NCI-H1930 (cell line): Measurements from ENCODE around the gene PLCD1.

Source experiments
- DNase-seq, 2 experiments: peaks; one replicate each; lab custom pipeline; 2025; lab: John Stamatoyannopoulos, UW

The PLCD1 gene

DNA sequence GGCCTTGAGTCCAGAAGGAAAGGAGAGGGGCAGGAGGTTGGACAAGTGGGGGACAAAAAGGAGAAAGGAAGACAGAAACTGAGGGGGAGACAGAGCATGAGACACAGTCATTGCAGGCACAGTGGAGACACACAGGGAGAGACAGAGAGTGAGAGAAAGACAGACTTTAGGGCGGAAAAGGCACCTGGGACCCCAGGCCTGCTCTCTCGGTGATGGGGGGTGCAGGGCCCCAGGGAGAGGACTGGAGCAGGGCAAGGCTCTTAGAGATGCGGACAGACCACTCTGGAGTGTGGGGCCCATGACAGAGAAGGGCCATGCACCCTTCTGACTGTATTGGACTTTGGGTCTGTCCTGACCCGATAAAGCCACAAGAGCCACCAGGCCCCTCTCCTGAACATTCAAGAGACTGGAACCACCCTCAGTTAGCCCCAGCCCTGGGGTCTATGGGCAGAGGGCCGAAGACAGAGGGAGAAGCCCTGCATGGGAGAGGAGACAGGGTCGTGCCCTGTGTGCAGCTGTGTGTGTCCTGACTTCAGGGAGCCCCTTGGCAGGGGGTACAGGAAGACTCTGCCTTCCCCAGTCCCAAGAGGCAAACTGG, 12.5 kb downstream of the PLCD1 start:
- no peak for DNase-seq

DNA sequence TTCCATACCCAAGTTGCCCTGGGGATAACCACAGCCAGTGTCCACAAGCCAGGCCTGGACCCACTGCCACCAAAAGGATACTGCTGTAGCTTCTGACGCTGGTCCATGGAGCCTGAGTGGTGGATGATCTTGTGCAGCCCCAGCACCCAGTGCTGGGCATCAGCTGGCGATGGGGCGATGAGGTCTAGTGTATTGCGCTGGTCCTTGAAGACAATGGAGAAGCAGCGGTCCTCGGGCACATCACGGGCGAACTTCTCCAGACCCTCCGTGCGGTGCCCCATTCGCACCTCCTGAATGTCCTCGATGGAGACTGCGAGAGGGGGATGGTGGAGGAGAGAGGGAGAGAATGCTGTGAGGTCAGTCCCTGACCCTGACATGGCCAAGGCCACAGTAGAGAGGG, 13.0 kb downstream of the PLCD1 start:
- no peak for DNase-seq

DNA sequence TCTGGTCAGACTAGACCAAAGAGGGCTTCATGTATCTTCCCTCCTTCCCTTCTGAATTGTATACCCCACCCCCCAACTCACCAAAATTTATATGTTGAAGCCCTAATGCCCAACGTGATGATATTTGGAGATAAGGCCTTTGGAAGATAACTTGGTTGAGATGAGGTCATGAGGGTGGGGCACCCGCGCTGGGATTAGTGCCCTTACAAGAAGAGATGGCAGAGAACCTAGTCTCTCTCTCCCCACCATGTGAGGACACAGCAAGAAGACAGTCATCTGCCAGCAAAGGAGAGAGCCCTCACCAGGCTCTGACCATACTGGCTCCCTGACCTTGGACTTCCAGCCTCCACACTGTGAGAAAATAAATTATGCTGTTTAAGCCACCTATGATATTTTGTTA, 13.5 kb downstream of the PLCD1 start:
- no peak for DNase-seq

DNA sequence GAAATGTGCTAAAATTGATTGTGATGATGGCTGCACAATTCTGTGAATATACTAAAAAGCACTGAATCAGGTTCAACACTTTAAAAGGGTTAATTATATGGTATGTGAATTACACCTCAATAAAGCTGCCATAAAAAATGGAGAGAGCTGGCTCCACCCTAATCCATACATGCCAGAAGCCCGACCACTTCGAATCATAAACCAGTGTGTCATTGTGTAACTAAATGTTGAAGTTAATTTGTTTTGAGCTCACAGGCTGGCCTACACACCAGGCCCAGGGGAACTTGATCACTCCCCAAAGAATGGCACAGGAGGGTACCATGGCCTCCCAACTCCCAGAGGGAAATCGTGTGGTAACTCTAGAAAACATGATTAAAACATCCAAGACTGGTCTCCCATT, 14.0 kb downstream of the PLCD1 start:
- DNase-seq = no peak

DNA sequence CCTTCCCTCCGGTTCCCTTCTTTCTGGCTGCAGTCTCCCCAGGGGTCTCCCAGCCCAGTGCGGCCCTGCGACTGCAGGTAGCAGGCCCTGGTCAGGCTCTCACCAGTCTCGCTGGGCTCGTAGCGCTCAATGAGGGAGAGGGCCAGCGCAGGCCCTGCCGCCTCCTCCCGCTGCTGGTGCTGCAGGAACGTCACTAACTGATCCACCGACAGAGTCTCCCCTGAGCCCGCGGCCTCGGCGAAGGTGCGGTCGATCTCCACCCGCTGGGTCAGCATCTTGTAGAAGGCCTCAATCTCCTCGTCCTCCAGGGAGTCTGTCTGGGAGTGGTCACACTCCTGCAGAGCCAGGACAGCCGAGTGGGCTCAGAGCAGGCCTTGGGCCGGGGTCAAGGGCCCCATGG, 18.3 kb downstream of the PLCD1 start:
- DNase-seq = no peak

DNA sequence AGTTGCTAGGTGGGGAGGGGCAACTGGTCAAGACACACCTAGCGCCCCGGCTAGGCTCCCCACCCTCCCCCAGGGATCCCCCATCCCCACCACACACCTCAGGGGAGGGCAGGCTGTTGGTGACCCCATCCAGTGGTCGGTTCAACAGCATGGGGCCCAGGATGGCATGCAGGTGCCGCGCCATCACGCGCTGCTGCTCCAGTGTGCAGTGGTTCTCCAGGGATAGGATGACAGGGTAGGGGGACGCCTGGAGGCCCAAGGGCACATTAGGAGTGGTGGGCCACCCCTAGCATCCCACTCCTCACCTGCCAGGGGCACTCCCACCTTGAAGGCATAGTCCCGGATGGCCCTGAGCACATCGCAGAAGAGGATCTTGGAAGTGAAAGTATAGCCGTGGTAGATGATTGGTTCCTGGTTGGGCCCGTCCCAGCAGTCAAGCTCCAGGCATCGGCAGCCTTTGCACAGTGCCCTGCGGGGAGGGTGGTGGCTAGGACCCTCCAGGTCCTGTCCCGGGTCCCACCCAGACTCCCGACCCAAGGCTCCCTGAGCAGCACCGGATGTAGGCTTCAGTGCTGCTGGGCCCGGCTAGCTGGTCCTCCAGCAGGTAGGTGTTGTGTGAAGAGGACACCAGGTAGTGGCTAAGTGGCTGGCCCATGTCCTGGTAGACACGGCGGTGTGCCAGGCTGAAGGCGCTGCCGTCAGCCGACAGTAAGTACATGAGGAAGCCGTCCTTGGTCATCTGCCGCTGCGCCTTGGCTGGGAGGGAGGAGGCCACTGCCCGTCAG, 19.4 kb downstream of the PLCD1 start:
- no peak for DNase-seq

DNA sequence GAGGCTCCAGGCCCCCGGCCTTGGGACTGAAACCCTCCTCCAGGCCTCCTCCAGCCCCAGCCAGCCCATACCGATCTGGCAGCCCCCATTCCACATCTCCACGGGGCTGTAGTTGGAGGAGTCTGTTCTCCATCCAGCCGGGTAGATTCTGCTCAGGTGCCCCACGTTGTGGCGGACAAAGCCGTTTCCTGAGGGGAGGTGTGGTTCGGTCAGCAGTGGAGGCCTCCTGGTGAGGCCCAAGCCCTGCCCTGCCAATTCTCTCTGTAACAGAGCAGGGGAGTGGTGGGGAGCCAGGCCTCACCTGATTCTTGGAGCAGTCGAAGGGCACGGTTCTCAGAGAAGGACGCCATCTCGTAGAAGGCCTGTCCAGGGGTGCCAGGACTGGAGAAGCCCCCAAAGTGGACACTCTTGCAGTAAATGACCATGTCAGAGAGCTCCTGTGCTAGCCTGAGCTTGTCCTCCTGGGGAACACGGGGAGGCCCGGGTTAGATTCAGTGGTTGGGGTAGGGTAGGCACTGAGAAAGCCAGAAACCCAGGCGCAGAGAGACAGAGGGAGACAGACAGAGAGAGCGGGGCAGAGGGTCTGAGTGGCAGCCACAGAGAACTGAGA, 20.4 kb downstream of the PLCD1 start:
- no peak for DNase-seq

DNA sequence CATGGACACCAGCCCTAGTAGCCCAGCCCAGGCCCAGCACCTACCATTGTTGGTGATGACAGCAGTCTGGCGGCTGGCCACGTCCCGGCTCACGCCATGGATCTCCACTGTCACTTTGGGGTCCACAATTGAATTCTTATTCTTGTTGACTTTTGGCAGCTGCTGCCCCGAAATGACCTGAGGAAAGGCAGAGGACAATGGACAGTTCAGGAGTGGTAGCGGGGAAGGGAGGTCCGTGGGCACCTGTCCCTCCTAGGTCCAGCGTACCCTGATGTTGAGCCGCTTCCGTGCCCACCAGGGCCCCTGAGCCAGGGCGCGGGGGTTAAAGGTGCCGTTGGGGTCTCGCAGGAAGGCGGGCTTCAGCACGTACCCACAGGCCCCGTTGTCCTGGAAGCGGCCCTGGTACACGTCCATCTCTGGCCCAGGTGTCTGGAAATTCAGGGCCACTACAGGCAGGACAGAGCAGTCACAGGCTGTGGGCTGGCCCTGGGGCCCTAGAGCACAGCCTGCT, 21.2 kb downstream of the PLCD1 start:
- DNase-seq = no peak

DNA sequence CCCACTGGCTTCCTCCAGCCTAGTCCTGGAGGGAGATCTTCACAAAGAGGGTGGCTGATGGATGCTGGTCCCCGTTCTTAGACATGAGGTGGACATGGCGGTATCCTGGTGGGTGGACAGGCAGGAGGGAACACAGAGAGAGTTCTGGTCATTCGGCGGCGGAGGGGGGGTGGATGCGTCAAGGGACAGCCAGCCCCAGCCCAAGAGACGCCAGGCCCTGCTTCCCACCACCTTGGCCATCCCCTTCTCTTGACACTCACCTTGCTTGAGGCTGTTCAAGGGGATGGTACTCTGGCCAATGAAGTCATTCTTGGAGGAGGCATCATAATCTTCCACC, 21.7 kb downstream of the PLCD1 start:
- no peak for DNase-seq

DNA sequence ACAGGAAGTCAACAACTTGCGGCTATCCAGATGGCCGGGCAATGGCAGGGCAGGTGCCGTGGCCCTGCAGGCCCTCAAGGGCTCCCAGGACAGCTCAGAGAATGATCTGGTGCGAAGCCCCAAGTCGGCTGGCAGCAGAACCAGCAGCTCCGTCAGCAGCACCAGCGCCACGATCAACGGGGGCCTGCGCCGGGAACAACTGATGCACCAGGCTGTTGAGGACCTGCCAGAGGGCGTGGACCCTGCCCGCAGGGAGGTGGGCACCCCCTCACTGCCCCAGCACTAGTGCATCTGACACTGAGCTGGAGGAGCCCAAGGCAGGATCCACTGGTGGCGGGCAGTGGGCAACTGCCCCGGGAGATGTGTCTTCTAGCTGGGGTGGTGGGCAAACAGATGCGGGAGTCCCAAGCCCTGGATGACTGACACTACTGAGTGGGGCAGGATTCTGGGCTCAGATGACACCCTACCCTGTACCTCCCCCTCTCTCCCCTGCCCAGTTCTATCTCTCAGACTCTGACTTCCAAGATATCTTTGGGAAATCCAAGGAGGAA, 22.9 kb downstream of the PLCD1 start:
- DNase-seq = no peak

DNA sequence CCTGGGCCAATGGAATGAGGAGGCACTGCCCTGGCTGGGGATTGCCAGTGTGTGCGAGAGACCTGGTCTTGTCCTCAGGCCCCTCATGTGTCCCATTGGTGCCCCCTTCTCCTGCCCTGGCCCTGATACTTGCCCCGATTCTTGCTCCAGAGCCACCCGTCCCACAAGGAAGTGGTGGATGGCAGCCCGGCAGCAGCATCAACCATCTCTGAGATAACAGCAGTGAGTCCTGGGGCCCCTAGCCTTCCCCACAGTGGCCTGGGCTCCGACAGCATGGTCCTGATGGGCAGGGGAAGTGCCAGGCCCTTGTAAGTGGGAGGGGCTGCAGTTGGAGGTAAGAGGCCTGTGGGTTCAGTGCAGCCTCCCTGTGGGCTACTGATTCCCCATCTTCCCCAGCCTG, 23.4 kb downstream of the PLCD1 start:
- DNase-seq = no peak

DNA sequence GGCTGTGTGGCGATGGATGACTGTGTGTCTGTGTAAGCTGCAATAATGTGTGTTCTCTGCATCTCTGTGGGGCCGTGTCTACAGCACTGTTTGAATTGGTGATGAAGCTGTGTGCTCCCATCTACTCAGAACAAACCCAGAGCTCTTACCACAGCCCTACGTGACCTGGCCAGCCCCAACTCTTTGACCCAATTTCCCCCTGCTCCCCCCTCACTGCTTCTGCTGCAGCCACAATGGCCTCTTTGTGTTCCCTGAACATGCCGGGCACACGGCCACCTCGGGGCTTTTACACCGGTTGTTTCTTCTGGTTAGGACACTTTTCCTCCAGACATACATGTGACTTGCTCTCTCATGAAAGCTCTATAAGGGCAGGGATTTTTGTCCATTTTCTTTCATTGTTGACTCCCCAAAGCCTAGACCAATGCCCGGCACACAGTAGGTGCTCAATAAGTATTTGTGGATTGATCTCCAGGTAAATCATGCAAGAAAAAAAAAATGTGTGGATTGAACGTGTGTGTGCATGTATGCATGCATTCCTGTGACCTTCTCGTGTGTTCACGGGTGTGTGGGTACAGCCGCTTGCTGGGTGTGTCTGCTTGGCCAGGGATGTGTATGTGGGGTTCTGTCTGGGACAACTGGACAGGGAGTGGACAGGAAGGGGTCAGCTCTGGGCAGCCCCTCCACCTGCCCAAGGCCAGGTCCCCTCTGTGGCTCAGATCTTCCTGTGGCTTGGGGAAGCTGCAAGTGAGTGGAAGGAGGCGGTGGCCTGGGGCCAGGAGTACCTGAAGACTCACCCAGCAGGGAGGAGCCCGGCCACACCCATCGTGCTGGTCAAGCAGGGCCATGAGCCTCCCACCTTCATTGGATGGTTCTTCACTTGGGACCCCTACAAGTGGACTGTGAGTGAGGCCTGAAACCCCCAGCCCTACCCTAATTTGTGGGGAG, 24.1 kb downstream of the PLCD1 start:
- no peak for DNase-seq

DNA sequence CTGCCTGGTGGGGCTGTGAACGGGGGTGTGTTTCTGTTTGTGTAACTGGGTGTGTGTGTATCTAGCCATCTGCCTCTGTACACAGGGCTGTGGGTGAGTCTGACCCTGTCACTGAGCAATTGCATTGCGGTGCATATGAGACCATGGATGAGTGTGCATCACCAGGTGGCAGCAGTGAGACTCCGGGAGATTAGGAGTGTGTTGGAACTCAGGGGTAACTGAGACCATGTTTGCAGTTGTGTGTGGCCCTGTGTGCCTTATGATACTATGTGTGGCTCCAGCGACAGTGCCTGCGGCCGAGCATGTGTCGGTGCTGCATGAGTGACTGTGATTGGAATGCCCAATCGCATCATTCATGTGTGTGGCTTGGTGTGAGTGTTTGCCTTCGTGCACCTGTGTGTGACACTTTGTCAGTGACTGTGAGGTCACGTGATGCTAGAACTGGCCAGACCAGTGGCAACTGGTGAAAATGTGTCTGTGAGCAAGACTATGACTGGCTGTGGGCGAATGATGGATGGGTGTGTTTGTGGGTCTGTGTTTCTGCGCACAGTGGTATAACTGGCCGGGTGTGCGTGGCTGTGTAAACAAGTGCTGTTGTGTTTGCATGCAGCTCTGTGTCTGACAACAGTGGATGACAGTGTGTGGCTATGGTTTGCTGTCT, 24.9 kb downstream of the PLCD1 start:
- DNase-seq = peak in 1 of 2 experiments; percentile 13

DNA sequence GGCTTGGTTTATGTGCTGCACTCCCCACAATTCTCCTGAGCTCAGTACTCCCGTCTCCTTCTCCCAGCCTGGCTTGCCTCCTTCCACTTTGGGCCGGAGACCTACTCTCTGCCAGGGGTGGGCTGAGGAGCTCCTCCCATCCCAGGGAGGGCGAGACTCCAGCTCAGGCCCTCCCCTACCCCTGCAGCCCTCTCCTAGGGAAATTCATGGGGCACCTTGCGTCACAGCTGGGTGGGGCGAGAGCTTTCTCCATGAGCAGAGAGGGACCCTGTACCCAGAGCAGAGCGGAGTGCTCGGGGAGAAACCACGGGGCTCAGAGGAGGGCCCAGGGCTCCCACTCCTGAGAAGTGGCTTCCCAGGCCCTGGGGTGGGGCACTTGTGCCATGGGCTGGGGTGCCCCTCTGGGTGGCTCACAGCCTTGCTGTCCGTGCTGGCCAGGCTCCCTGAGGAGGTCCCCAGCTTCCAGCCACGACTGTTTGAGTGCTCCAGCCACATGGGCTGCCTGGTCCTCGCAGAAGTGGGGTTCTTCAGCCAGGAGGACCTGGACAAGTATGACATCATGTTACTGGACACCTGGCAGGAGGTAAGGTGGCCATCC, 25.5 kb downstream of the PLCD1 start:
- DNase-seq = no peak

DNA sequence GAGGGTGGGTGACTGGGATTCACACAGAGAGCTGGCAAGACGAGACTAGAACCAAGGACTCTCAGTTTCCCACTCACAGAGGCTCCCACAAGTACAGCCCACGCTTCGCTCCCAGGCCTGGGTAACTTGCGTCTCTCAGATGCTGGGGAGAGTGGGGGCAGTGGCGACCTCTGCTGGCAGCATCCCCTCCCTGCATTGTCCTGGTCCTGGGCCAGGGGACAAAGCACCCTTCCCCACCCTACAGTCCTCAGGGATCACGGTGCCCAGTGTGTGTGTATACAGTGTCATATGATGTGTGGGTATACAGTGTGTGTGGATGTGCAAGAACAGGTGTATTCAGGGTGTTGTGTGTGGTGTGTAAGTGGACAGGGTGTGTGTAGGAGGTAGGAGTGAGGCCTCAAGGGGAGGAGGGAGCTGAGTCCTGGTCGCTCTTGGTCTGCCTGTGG, 26.0 kb downstream of the PLCD1 start:
- DNase-seq = no peak

DNA sequence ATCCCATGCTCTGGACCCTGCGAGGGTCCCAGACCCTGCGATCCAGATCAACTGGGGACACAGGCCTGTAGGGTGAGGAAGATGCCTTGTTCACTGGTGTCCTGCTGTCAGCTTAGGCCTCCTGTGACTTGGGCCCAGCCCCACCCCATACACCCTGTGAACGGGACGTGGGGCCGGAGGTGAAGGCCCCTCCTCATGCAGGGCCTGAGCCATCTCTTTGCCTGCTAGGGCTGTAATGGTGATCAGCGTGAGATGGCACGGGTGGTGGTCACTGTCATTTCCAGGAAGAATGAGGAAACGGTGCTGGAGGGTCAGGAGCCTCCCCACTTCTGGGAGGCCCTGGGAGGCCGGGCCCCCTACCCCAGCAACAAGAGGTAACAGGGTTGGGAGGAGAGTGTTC, 26.5 kb downstream of the PLCD1 start:
- no peak for DNase-seq

DNA sequence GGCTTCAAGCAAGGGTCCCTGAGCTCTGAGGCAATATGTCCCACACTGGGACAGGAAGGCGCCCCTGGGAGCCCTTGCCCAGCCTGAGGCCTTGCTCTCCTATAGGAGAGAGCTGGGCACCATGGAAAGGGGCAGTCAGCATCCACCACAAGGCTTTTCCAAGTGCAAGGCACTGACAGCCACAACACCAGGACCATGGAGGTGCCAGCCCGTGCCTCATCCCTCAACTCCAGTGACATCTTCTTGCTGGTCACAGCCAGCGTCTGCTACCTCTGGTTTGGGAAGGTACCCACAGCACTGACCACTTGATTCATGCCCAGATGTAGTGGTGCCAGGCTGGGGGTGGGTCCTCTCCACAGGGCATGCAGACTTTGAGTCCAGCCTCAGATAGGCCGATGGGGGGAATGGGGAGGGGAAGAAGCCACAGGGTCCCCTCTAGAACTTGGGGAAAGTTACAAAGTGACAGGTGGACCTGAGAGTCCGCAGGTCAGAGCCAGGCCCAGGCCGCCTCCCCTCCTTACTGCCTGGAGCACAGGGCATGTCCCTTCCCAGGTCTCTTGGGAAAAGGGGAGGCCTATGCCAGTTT, 27.1 kb downstream of the PLCD1 start:
- no peak for DNase-seq

DNA sequence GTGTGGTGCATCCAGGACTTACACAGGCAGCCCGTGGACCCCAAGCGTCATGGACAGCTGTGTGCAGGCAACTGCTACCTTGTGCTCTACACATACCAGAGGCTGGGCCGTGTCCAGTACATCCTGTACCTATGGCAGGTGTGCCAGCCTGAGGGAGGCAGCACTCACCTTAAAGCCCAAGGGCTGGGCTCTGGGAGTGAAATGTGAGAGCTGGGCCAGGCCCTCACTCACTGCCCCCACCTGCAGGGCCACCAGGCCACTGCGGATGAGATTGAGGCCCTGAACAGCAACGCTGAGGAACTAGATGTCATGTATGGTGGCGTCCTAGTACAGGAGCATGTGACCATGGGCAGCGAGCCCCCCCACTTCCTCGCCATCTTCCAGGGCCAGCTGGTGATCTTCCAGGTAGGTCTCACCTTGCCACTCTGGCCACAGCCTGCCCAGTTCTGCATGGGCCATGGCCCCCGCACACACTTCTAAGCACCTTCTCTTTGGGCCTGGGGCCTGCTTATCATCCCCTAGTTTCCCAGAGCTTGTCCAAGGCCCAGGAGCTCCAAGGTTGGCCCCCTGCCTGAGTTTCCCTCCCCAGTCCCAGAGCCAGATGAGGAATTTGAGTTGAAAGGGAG, 27.9 kb downstream of the PLCD1 start:
- no peak for DNase-seq

DNA sequence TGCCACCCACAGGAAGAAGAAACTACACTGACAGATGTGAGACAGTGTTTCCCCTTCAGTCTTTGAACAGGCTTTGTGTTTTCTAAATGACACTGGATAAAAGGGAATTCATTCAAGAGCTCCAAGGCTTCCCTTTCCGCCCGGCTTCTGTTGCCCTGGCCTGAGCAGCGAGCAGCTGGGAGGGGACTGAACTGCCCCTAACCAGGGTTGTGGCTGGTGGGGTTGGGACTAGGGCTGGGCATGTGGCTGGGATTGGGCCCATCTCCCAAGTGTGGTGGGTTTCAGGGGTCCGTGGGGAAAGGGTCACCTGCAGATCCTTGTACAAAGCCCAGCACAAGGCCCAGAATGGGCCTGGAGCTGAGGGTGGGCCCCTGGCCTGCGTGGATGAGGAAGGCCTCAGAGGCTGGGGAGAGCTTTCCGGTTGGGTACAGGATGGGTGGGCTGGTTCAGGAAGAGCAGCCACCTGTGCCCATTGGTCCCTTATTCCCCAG, 28.4 kb downstream of the PLCD1 start:
- DNase-seq = no peak
